AG09319 (cell line): ENCODE results near the gene WASF2.
"Not testable (repeated sequence)": the region's sequence is repeated elsewhere in the genome, so short reads cannot be mapped to it uniquely, and the experiment has no call there.

Source experiments
- DNase-seq: peaks from one replicate; pipeline ENCODE4 v3.0.0-alpha.2; 2010; ENCODE audit warnings: low read depth; ENCODE audit errors: extremely low read depth
- TF ChIP-seq, protein P1 (sequence below): IDR thresholded peaks from 2 replicates; pipeline ENCODE4 v1.5.1; 2011; ENCODE audit warnings: low read depth, mild to moderate bottlenecking, inconsistent platforms, low read length, moderate library complexity

WASF2 gene

DNA sequence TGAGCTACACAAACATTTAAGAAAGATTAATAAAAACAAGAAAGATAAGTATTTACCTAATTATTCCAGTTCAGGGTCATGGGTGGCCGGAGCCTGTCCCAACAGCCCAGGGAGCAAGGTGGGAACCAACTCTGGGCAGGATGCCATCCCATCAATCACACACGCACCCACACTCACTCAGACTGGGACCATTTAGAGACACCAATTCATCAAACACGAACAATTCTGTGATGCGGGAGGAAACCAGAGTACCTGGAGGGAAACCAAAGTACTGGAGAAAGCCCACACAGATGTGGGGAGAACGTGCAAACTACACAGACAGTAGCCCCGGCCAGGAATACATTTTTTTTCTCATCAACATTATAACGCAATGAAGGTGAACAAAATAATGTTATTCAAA lies 16.2 kb downstream of the WASF2 start:
- TF ChIP-seq, protein P1, sequence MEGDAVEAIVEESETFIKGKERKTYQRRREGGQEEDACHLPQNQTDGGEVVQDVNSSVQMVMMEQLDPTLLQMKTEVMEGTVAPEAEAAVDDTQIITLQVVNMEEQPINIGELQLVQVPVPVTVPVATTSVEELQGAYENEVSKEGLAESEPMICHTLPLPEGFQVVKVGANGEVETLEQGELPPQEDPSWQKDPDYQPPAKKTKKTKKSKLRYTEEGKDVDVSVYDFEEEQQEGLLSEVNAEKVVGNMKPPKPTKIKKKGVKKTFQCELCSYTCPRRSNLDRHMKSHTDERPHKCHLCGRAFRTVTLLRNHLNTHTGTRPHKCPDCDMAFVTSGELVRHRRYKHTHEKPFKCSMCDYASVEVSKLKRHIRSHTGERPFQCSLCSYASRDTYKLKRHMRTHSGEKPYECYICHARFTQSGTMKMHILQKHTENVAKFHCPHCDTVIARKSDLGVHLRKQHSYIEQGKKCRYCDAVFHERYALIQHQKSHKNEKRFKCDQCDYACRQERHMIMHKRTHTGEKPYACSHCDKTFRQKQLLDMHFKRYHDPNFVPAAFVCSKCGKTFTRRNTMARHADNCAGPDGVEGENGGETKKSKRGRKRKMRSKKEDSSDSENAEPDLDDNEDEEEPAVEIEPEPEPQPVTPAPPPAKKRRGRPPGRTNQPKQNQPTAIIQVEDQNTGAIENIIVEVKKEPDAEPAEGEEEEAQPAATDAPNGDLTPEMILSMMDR: no peak
- DNase-seq: no peak

DNA sequence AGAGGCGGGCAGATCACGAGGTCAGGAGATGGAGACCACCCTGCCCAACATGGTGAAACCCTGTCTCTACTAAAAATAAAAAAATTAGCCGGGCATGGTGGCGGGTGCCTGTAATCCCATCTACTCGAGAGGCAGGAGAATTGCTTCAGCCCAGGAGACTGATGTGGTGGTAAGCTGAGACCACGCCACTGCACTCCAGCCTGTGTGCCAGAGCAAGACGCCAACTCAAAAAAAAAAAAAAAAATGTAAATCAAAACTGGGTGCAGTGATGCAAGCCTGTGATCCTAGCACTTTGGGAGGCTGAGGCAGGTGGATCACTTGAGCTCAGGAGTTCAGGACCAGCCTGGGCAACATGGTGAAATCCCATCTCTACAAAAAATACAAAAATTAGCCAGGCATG lies 17.9 kb downstream of the WASF2 start:
- not testable (repeated sequence) for DNase-seq

- TF ChIP-seq, protein P1: no peak
- no peak for DNase-seq
Measured at GRCh38 chr1:27471477-27471876, 18.5 kb downstream of the WASF2 start.

- no peak for DNase-seq
- TF ChIP-seq, protein P1: no peak
Measured at GRCh38 chr1:27469334-27469733, 20.6 kb downstream of the WASF2 start.

DNA sequence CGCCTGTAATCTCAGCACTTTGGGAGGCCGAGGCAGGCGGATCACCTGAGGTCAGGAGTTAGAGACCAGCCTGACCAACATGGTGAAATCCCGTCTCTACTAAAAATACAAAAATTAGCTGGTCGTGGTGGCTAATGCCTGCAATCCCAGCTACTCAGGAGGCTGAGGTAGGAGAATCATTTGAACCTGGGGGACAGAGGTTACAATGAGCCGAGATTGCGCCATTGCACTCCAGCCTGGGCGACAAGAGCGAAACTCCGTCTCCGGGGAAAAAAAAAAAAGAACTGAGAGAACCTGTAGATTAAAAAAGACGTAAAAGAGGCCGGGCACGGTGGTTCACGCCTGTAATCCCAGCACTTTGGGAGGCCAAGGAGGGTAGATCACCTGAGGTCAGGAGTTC lies 21.6 kb downstream of the WASF2 start:
- DNase-seq: not testable (repeated sequence)

- TF ChIP-seq, protein P1: no peak
- DNase-seq: no peak
Measured at GRCh38 chr1:27464926-27465647, 24.9 kb downstream of the WASF2 start.

GRCh38 chr1:27463916-27464315 lies 26.1 kb downstream of the WASF2 start:
- DNase-seq: not testable (repeated sequence)

- DNase-seq: not testable (repeated sequence)
Measured at GRCh38 chr1:27458521-27458920, 31.4 kb downstream of the WASF2 start.

GRCh38 chr1:27455139-27455811 lies 34.7 kb downstream of the WASF2 start:
- DNase-seq: no peak

More at GRCh38 chr1:27455139-27455811, 34.7 kb downstream of the WASF2 start:
- TF ChIP-seq, protein P1: no peak
